Measurements from ENCODE around the gene CERS6. TPM values are rescaled to one million over a fixed set of nuclear protein-coding genes. Genes with fewer than 3 reads are reported as not detected.
A peak's percentile ranks its signal among the peaks of the same experiment; 100 is the strongest.

The CERS6 gene
- total and polyA plus RNA-seq, 2 experiments from 2014 or later = 8.3 to 16.0 TPM

GRCh38 chr2:168694173-168694572 lies 238.1 kb downstream of the CERS6 start:
- Histone ChIP-seq H3K9ac (no peak overlapping the region), H3K9me2 (ENCODE audit: insufficient read depth) (no peaks in the 10 kb centered on the region), H3K4me2 (ENCODE audit: unreplicated experiment) (no peak overlapping the region), H3F3A (ENCODE audit: insufficient read depth) (no peaks in the 10 kb centered on the region), H3K9me3 (ENCODE audit: low read depth) (no peaks in the 10 kb centered on the region), H4K20me1 (ENCODE audit: insufficient read depth) (no peaks in the 10 kb centered on the region), H3K27me3 (replicated peaks; ENCODE audit: insufficient read depth) (no peaks in the 10 kb centered on the region), H3K4me3 (no peak overlapping the region), H2AFZ (no peak overlapping the region), H3K36me3 (ENCODE audit: low read depth) (no peaks in the 10 kb centered on the region), H3K27ac (no peak overlapping the region), H3K79me2 (ENCODE audit: insufficient read depth) (no peaks in the 10 kb centered on the region), H3K4me1 (ENCODE audit: insufficient read depth) (no peaks in the 10 kb centered on the region)
- no peak for DNase-seq
- in situ Hi-C loops (cut with MboI) = no loop called here
- 88 to 94% methylated on average over 3 of the region's 3 CpGs for WGBS, 2 experiments (ENCODE audit: low coverage in 1 of 2, low lambda C conversion rate in 2 of 2, missing lambda C conversion rate in 2 of 2)
- no peak for TF ChIP-seq EZH2phosphoT487 (IDR thresholded peaks at IDR 0.05; ENCODE audit: insufficient read depth, low read depth)
- no peak for TF ChIP-seq EZH2 (IDR thresholded peaks at IDR 0.05; ENCODE audit: insufficient read depth, poor library complexity, severe bottlenecking)

GRCh38 chr2:168694866-168695265 lies 238.8 kb downstream of the CERS6 start:
- TF ChIP-seq EZH2phosphoT487 (IDR thresholded peaks at IDR 0.05; ENCODE audit: insufficient read depth, low read depth) (no peak), EZH2 (IDR thresholded peaks at IDR 0.05; ENCODE audit: insufficient read depth, poor library complexity, severe bottlenecking) (no peak)
- in situ Hi-C loops (cut with MboI) = no loop called here
- Histone ChIP-seq H3K79me2 (ENCODE audit: insufficient read depth) (no peaks in the 10 kb centered on the region), H3K4me2 (ENCODE audit: unreplicated experiment) (no peak overlapping the region), H3K27ac (no peak overlapping the region), H4K20me1 (ENCODE audit: insufficient read depth) (no peaks in the 10 kb centered on the region), H3K4me1 (ENCODE audit: insufficient read depth) (no peaks in the 10 kb centered on the region), H3K4me3 (no peak overlapping the region), H2AFZ (no peak overlapping the region), H3K36me3 (ENCODE audit: low read depth) (no peaks in the 10 kb centered on the region), H3K9me2 (ENCODE audit: insufficient read depth) (no peaks in the 10 kb centered on the region), H3K27me3 (replicated peaks; ENCODE audit: insufficient read depth) (no peaks in the 10 kb centered on the region), H3F3A (ENCODE audit: insufficient read depth) (no peaks in the 10 kb centered on the region), H3K9me3 (ENCODE audit: low read depth) (no peaks in the 10 kb centered on the region), H3K9ac (no peak overlapping the region)
- WGBS, 2 experiments (ENCODE audit: low coverage in 1 of 2, low lambda C conversion rate in 2 of 2, missing lambda C conversion rate in 2 of 2) = 81 to 86% methylated on average over 6 of the region's 6 CpGs
- no peak for DNase-seq

GRCh38 chr2:168697668-168698121 lies 241.6 kb downstream of the CERS6 start:
- peak; percentile 11 for DNase-seq
- H3K79me2 ChIP-seq (ENCODE audit: insufficient read depth) = no peaks in the 10 kb centered on the region
- no peaks in the 10 kb centered on the region for H3K4me1 ChIP-seq (ENCODE audit: insufficient read depth)
- TF ChIP-seq EZH2 (IDR thresholded peaks at IDR 0.05; ENCODE audit: insufficient read depth, poor library complexity, severe bottlenecking) (no peak), EZH2phosphoT487 (IDR thresholded peaks at IDR 0.05; ENCODE audit: insufficient read depth, low read depth) (no peak)
- no peaks in the 10 kb centered on the region for H4K20me1 ChIP-seq (ENCODE audit: insufficient read depth)
- no peaks in the 10 kb centered on the region for H3K36me3 ChIP-seq (ENCODE audit: low read depth)
- H2AFZ ChIP-seq = no peak overlapping the region
- no peak overlapping the region for H3K9ac ChIP-seq
- in situ Hi-C loops (cut with MboI) = no loop called here
- no peak overlapping the region for H3K4me2 ChIP-seq (ENCODE audit: unreplicated experiment)
- H3K4me3 ChIP-seq = no peak overlapping the region
- H3K9me3 ChIP-seq (ENCODE audit: low read depth) = no peaks in the 10 kb centered on the region
- no peaks in the 10 kb centered on the region for H3F3A ChIP-seq (ENCODE audit: insufficient read depth)
- no peaks in the 10 kb centered on the region for H3K9me2 ChIP-seq (ENCODE audit: insufficient read depth)
- no peaks in the 10 kb centered on the region for H3K27me3 ChIP-seq (replicated peaks; ENCODE audit: insufficient read depth)
- H3K27ac ChIP-seq = no peak overlapping the region
- 92 to 99% methylated on average over 3 of the region's 3 CpGs for WGBS, 2 experiments (ENCODE audit: low coverage in 1 of 2, low lambda C conversion rate in 2 of 2, missing lambda C conversion rate in 2 of 2)

- no peaks in the 10 kb centered on the region for H3F3A ChIP-seq (ENCODE audit: insufficient read depth)
- H4K20me1 ChIP-seq (ENCODE audit: insufficient read depth) = no peaks in the 10 kb centered on the region
- H3K27me3 ChIP-seq (replicated peaks; ENCODE audit: insufficient read depth) = no peaks in the 10 kb centered on the region
- no peaks in the 10 kb centered on the region for H3K9me3 ChIP-seq (ENCODE audit: low read depth)
- H3K9me2 ChIP-seq (ENCODE audit: insufficient read depth) = no peaks in the 10 kb centered on the region
- no peak for DNase-seq
- H3K9ac ChIP-seq = no peak overlapping the region
- no peak for TF ChIP-seq EZH2phosphoT487 (IDR thresholded peaks at IDR 0.05; ENCODE audit: insufficient read depth, low read depth)
- TF ChIP-seq EZH2 (IDR thresholded peaks at IDR 0.05; ENCODE audit: insufficient read depth, poor library complexity, severe bottlenecking) = no peak
- no peak overlapping the region for H3K27ac ChIP-seq
- no peak overlapping the region for H3K4me3 ChIP-seq
- no peak overlapping the region for H3K4me2 ChIP-seq (ENCODE audit: unreplicated experiment)
- no peak overlapping the region for H2AFZ ChIP-seq
- no peaks in the 10 kb centered on the region for H3K36me3 ChIP-seq (ENCODE audit: low read depth)
- H3K4me1 ChIP-seq (ENCODE audit: insufficient read depth) = no peaks in the 10 kb centered on the region
- WGBS, 2 experiments (ENCODE audit: low coverage in 1 of 2, low lambda C conversion rate in 2 of 2, missing lambda C conversion rate in 2 of 2) = 89 to 90% methylated on average over 4 of the region's 4 CpGs
- in situ Hi-C loops (cut with MboI) = no loop called here
- H3K79me2 ChIP-seq (ENCODE audit: insufficient read depth) = no peaks in the 10 kb centered on the region
Observed at GRCh38 chr2:168698969-168699368, 242.9 kb downstream of the CERS6 start.
